Measurements from ENCODE around the gene LIMS1.

DNA sequence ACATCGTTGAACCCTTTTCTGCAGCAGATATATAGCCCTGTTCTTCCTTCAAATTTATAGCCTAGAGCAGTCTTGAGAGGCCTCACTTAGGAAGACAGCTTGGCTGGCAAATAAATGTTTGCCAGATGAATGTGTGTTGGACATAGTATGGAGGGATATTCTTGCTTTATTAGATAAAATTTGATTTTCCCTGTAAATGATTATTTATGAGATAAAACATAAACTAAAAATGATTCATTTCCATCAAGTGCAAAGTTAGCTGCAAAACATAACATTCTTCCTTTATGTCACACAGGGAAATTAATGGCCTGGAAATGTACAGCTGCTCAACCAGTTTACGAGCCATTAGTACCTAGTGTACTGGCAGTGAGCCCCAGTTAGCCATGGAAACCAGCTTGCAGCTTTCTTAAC is 82.5 kb downstream of the LIMS1 start:
- TF ChIP-seq POLR2AphosphoS5 (IDR thresholded peaks at IDR 0.05; ENCODE audit: low read depth, low read length): no peak
- no peak for TF ChIP-seq POLR2A (IDR thresholded peaks at IDR 0.05; ENCODE audit: low read depth, low read length)

Data from GM12892 (cell line).